ENCODE results near the gene LMX1B.

LMX1B gene

GRCh38 chr9:126665644-126666035, 51.9 kb downstream of the LMX1B start:
- no peak overlapping the region for H3K4me3 ChIP-seq (ENCODE audit: control insufficient read depth, low read depth, low read length)
- DNase-seq (ENCODE audit: low read depth) = no peak
- TF ChIP-seq CTCF (IDR thresholded peaks at IDR 0.05; ENCODE audit: control insufficient read depth, insufficient read depth, low read depth, low read length, missing control alignments) = no peak

GRCh38 chr9:126666155-126666803, 52.6 kb downstream of the LMX1B start:
- no peak for DNase-seq (ENCODE audit: low read depth)
- no peak for TF ChIP-seq CTCF (IDR thresholded peaks at IDR 0.05; ENCODE audit: control insufficient read depth, insufficient read depth, low read depth, low read length, missing control alignments)
- H3K4me3 ChIP-seq (ENCODE audit: control insufficient read depth, low read depth, low read length) = no peak overlapping the region

GRCh38 chr9:126667190-126668055, 53.7 kb downstream of the LMX1B start:
- no peak overlapping the region for H3K4me3 ChIP-seq (ENCODE audit: control insufficient read depth, low read depth, low read length)
- no peak for DNase-seq (ENCODE audit: low read depth)

GRCh38 chr9:126668058-126668457, 54.3 kb downstream of the LMX1B start:
- no peak for DNase-seq (ENCODE audit: low read depth)
- H3K4me3 ChIP-seq (ENCODE audit: control insufficient read depth, low read depth, low read length) = no peak overlapping the region
- no peak for TF ChIP-seq CTCF (IDR thresholded peaks at IDR 0.05; ENCODE audit: control insufficient read depth, insufficient read depth, low read depth, low read length, missing control alignments)

More at GRCh38 chr9:126667190-126668055, 53.7 kb downstream of the LMX1B start:
- TF ChIP-seq CTCF (IDR thresholded peaks at IDR 0.05; ENCODE audit: control insufficient read depth, insufficient read depth, low read depth, low read length, missing control alignments) = no peak

- no peak for TF ChIP-seq CTCF (IDR thresholded peaks at IDR 0.05; ENCODE audit: control insufficient read depth, insufficient read depth, low read depth, low read length, missing control alignments)
- DNase-seq (ENCODE audit: low read depth) = no peak
Observed at GRCh38 chr9:126669108-126669507, 55.4 kb downstream of the LMX1B start.

GRCh38 chr9:126670270-126670669, 56.5 kb downstream of the LMX1B start:
- no peak overlapping the region for H3K4me3 ChIP-seq (ENCODE audit: control insufficient read depth, low read depth, low read length)
- no peak for TF ChIP-seq CTCF (IDR thresholded peaks at IDR 0.05; ENCODE audit: control insufficient read depth, insufficient read depth, low read depth, low read length, missing control alignments)
- DNase-seq (ENCODE audit: low read depth) = no peak

More at GRCh38 chr9:126669108-126669507, 55.4 kb downstream of the LMX1B start:
- no peak overlapping the region for H3K4me3 ChIP-seq (ENCODE audit: control insufficient read depth, low read depth, low read length)
